CD14-positive monocyte (primary cell): ENCODE results near the gene CSNK1G3. TPM values are rescaled to one million over a fixed set of nuclear protein-coding genes. Genes with fewer than 3 reads are reported as not detected.
"Not testable (repeated sequence)": the region's sequence is repeated elsewhere in the genome, so short reads cannot be mapped to it uniquely, and the experiment has no call there.

Source experiments
- DNase-seq, 3 donors: peaks; one replicate each; pipeline ENCODE4 v3.0.0-alpha.2; 2011 to 2022
- H2AFZ ChIP-seq: 2 replicates; pipeline ENCODE4 v1.6.0; 2012; ENCODE audit warnings: mild to moderate bottlenecking, low read depth, low read length, inconsistent platforms; ENCODE audit not compliant: insufficient read depth, poor library complexity, severe bottlenecking
- H3K27ac ChIP-seq, 2 donors: 1 replicate in 1 of 2; 2 replicates in 1 of 2; pipeline ENCODE4 v1.5.1; 2012 to 2013; ENCODE audit warnings: low read length in 2 of 2, control low read depth in 1 of 2, inconsistent platforms in 1 of 2, low read depth in 1 of 2, mild to moderate bottlenecking in 1 of 2
- H3K27me3 ChIP-seq, 2 donors: one replicate each; pipeline versions ENCODE4 v1.6.0 to v1.6.1; 2011 to 2013; ENCODE audit warnings: low read length in 2 of 2; ENCODE audit not compliant: control insufficient read depth in 2 of 2, insufficient read depth in 2 of 2
- H3K36me3 ChIP-seq, 2 donors: replicated peaks in 1 of 2; 1 replicate in 1 of 2; 2 replicates in 1 of 2; pipeline versions ENCODE4 v1.5.1 to v1.6.1; 2012 to 2013; ENCODE audit warnings: low read length in 2 of 2, control low read depth in 1 of 2, inconsistent platforms in 1 of 2, mild to moderate bottlenecking in 1 of 2; ENCODE audit not compliant: insufficient read depth in 2 of 2, control insufficient read depth in 1 of 2
- H3K4me1 ChIP-seq, 2 donors: 1 replicate in 1 of 2; 2 replicates in 1 of 2; pipeline versions ENCODE4 v1.5.1 to v1.6.1; 2012 to 2013; ENCODE audit warnings: low read length in 2 of 2, control low read depth in 1 of 2, inconsistent platforms in 1 of 2, mild to moderate bottlenecking in 1 of 2, moderate library complexity in 1 of 2; ENCODE audit not compliant: insufficient read depth in 2 of 2, control insufficient read depth in 1 of 2
- H3K4me2 ChIP-seq: replicated peaks from 2 replicates; pipeline ENCODE3; 2012; ENCODE audit warnings: low read length, moderate library complexity, mild to moderate bottlenecking; ENCODE audit not compliant: poor library complexity, severe bottlenecking; ENCODE audit errors: extremely low read depth
- H3K4me3 ChIP-seq, 3 experiments: fragments of 200-600 bp in 1 of 3; sonication (generic) in 1 of 3; replicated peaks in 1 of 3; 1 replicate in 2 of 3; 2 replicates in 1 of 3; pipeline ENCODE4 v1.5.1; 2011 to 2013; ENCODE audit warnings: low read length in 3 of 3, mild to moderate bottlenecking in 3 of 3, control low read depth in 2 of 3, low read depth in 2 of 3, inconsistent platforms in 1 of 3, moderate library complexity in 1 of 3
- H3K79me2 ChIP-seq: 2 replicates; pipeline ENCODE4 v1.6.0; 2012; ENCODE audit warnings: mild to moderate bottlenecking, control low read depth, inconsistent platforms, low read length, moderate library complexity; ENCODE audit not compliant: insufficient read depth
- H3K9ac ChIP-seq: 2 replicates; pipeline ENCODE4 v1.6.0; 2017; ENCODE audit warnings: low read length, mild to moderate bottlenecking; ENCODE audit not compliant: insufficient read depth, poor library complexity, severe bottlenecking
- H3K9me3 ChIP-seq, 2 donors: replicated peaks in 1 of 2; 1 replicate in 1 of 2; 2 replicates in 1 of 2; pipeline versions ENCODE4 v1.5.1 to v1.6.1; 2012 to 2013; ENCODE audit warnings: low read length in 2 of 2, control low read depth in 1 of 2; ENCODE audit not compliant: control insufficient read depth in 1 of 2, insufficient read depth in 1 of 2
- H4K20me1 ChIP-seq: 2 replicates; pipeline ENCODE4 v1.6.0; 2012; ENCODE audit warnings: mild to moderate bottlenecking, low read length, control low read depth, moderate library complexity; ENCODE audit not compliant: insufficient read depth
- H3K27ac Mint-ChIP-seq, 7 donors: one replicate each; pipeline ENCODE4 v1.8.0; 2020; ENCODE audit warnings: mild to moderate bottlenecking in 7 of 7, mixed read lengths in 7 of 7, moderate library complexity in 6 of 7, inconsistent platforms in 2 of 7
- H3K27me3 Mint-ChIP-seq, 3 donors: one replicate each; pipeline ENCODE4 v1.8.0; 2021 to 2022; ENCODE audit warnings: low read depth in 3 of 3, mild to moderate bottlenecking in 3 of 3, mixed read lengths in 3 of 3, moderate library complexity in 3 of 3, inconsistent platforms in 1 of 3
- H3K36me3 Mint-ChIP-seq, 2 donors: one replicate each; pipeline ENCODE4 v1.8.0; 2020; ENCODE audit warnings: mixed read lengths in 2 of 2, inconsistent platforms in 1 of 2, mild to moderate bottlenecking in 1 of 2
- H3K4me1 Mint-ChIP-seq: one replicate; pipeline ENCODE4 v1.8.0; 2020; ENCODE audit warnings: mild to moderate bottlenecking, mixed read lengths
- H3K4me3 Mint-ChIP-seq, 2 donors: one replicate each; pipeline ENCODE4 v1.8.0; 2020; ENCODE audit warnings: mild to moderate bottlenecking in 2 of 2, mixed read lengths in 2 of 2, moderate library complexity in 1 of 2
- H3K9me3 Mint-ChIP-seq, 7 donors: one replicate each; pipeline ENCODE4 v1.8.0; 2020 to 2022; ENCODE audit warnings: mixed read lengths in 7 of 7, mild to moderate bottlenecking in 6 of 7, moderate library complexity in 6 of 7, inconsistent platforms in 2 of 7
- WGBS: methylation state at CpG from one replicate; pipeline ENCODE4 v1.1.5; 2013; ENCODE audit warnings: missing lambda C conversion rate; ENCODE audit not compliant: insufficient coverage; 5-methylcytosine and 5-hydroxymethylcytosine counted together
- intact Hi-C, 2 donors: fragments of 100-400 bp; cut with micrococcal nuclease; formaldehyde crosslinking; loops; one replicate each; pipeline versions ENCODE4 v1.15.0 to v1.15.1; 2023
- polyA plus RNA-seq, 3 donors: library from polyadenylated mRNA; depleted of rRNA in 1 of 3; unstranded in 2 of 3; stranded (reverse) in 1 of 3; fragments of 300-500 nt in 2 of 3; fragments of >200 nt in 1 of 3; fragmentation: Illumina TruSeq in 2 of 3; gene quantifications; 1 replicate in 2 of 3; 2 replicates in 1 of 3; pipeline ENCODE4 v1.2.3, GENCODE V29; 2012 to 2021
- TF ChIP-seq, protein P1 (sequence below): fragments of 200-600 bp; IDR thresholded peaks from one replicate; pipeline ENCODE4 v1.8.0; 2022; ENCODE audit warnings: antibody characterized with exemption, mild to moderate bottlenecking

The CSNK1G3 gene
- polyA plus RNA-seq, 3 donors = 10.8 to 22.3 (median 17.1) TPM

DNA sequence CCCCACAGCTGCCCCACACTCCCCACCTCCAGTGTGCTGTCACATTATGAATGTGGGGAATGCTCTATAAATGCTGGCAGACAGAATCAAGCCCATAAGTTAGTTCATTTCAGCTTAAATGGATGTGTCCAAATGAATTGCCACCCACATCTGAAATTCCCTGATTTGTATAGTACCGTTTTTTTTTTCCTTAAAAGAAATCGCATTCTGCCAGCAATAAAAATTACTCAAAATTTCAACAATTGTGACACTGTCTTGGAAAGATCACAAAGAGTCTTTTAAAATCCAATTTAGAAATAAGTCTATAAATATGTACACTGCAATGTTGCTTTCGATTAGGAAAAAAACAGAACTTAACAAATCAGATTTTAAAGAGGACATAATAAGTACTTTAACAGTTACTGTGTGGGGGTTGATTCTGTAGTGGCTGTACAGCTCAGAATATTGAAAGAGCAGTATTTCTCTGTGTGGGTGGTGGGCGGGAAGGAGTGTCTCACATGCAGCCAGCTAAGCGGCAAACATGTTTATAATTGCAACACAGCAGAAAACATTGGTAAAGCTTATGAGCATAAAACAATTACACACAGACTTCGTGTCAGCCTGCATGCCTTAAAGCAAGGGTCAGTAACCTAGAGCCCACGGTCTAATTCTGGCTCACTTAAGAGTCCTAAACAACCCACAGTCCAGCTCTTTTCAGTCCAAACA is 24.9 kb upstream of the CSNK1G3 start:
- Histone ChIP-seq H3K9ac (no peak overlapping the region), H3K27ac (no peak overlapping the region), H3K4me1 (no peaks in the 10 kb centered on the region), H3K36me3 (no peaks in the 10 kb centered on the region), H3K4me2 (no peak overlapping the region), H3K9me3 (no peaks in the 10 kb centered on the region), H4K20me1 (no peaks in the 10 kb centered on the region), H3K79me2 (no peaks in the 10 kb centered on the region), H3K4me3 (no peak overlapping the region), H2AFZ (no peak overlapping the region), H3K27me3 (peaks cover 0 to 2% of the 10 kb centered on the region in 2 donors)
- DNase-seq = no peak
- Mint-ChIP-seq H3K9me3 (peaks cover 0 to 3% (median 0%) of the 10 kb centered on the region in 7 donors), H3K27me3 (peaks cover 2 to 6% (median 3%) of the 10 kb centered on the region in 3 donors), H3K4me1 (no peaks in the 10 kb centered on the region), H3K36me3 (no peaks in the 10 kb centered on the region), H3K4me3 (no peak overlapping the region), H3K27ac (no peak overlapping the region)
- 83% methylated on average over 2 of the region's 7 CpGs for WGBS
- TF ChIP-seq, protein P1, sequence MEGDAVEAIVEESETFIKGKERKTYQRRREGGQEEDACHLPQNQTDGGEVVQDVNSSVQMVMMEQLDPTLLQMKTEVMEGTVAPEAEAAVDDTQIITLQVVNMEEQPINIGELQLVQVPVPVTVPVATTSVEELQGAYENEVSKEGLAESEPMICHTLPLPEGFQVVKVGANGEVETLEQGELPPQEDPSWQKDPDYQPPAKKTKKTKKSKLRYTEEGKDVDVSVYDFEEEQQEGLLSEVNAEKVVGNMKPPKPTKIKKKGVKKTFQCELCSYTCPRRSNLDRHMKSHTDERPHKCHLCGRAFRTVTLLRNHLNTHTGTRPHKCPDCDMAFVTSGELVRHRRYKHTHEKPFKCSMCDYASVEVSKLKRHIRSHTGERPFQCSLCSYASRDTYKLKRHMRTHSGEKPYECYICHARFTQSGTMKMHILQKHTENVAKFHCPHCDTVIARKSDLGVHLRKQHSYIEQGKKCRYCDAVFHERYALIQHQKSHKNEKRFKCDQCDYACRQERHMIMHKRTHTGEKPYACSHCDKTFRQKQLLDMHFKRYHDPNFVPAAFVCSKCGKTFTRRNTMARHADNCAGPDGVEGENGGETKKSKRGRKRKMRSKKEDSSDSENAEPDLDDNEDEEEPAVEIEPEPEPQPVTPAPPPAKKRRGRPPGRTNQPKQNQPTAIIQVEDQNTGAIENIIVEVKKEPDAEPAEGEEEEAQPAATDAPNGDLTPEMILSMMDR = no peak
- intact Hi-C loops = no loop called here

DNA sequence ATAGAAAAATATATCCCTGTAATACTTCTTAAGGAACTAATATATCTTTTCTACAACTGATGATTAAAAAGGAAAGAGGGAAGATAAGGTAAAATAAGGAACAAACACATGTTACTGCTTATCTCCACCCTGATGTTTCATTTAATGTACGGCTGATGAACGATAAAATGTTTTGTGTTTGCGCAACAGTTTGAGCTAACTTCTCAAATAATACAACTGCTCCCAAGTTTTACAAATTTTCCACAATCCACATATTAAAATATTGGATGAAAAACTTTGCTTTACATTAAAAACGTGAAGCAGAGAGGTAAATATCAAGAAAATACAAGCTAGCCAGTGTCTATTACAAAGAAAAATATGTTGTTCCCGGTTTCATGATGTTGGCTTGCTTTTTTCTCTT is 21.0 kb upstream of the CSNK1G3 start:
- no peaks in the 10 kb centered on the region for H3K9me3 ChIP-seq
- H3K27me3 Mint-ChIP-seq = peaks cover under 1 to 2% (median 2%) of the 10 kb centered on the region in 3 donors
- TF ChIP-seq, protein P1 = no peak

DNA sequence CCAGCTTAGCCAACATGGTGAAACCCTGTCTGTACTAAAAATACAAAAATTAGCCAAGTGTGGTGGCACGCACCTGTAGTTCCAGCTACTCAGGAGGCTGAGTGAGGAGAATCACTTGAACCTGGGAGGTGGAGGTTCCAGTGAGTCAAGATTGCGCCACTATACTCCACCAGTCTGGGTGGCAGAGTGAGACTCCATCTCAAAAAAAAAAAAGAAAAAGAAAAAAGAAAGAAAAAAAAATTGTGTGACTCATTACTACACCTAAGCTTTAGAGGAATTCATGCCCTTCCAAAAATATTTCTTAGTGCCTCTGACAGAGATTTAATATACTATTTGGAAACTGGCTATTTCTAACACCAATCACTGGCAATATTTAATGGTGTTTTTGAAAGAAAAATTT is 16.8 kb upstream of the CSNK1G3 start:
- H3K27me3 Mint-ChIP-seq, H3K27ac Mint-ChIP-seq, H3K9me3 Mint-ChIP-seq, intact Hi-C loops, H3K4me2 ChIP-seq, H3K9me3 ChIP-seq, H4K20me1 ChIP-seq, H3K9ac ChIP-seq, H3K27me3 ChIP-seq, H3K36me3 Mint-ChIP-seq, H3K4me3 Mint-ChIP-seq, H3K27ac ChIP-seq, DNase-seq, H3K4me3 ChIP-seq, H3K79me2 ChIP-seq, H3K36me3 ChIP-seq, H3K4me1 ChIP-seq, H3K4me1 Mint-ChIP-seq, H2AFZ ChIP-seq: not testable (repeated sequence)
- no CpG with 5 or more reads among the region's 2 CpGs for WGBS

More for the DNA sequence above, 21.0 kb upstream of the CSNK1G3 start:
- Histone ChIP-seq H3K27ac (no peak overlapping the region), H3K9ac (no peak overlapping the region), H3K4me1 (no peaks in the 10 kb centered on the region), H2AFZ (no peak overlapping the region), H3K79me2 (no peaks in the 10 kb centered on the region), H3K4me2 (no peak overlapping the region), H3K4me3 (no peak overlapping the region), H4K20me1 (no peaks in the 10 kb centered on the region), H3K36me3 (no peaks in the 10 kb centered on the region), H3K27me3 (peaks cover 0 to 2% of the 10 kb centered on the region in 2 donors)
- WGBS = no CpG with 5 or more reads among the region's 5 CpGs
- H3K36me3 Mint-ChIP-seq = no peaks in the 10 kb centered on the region
- intact Hi-C loops = no loop called here
- DNase-seq = no peak
- H3K27ac Mint-ChIP-seq = no peak overlapping the region
- no peak overlapping the region for H3K4me3 Mint-ChIP-seq
- H3K4me1 Mint-ChIP-seq = no peaks in the 10 kb centered on the region
- peaks cover 0 to 3% (median 0%) of the 10 kb centered on the region in 7 donors for H3K9me3 Mint-ChIP-seq
